K562 (cell line): ENCODE data around the gene CHD2. TPM values are rescaled to one million over a fixed set of nuclear protein-coding genes. Genes with fewer than 3 reads are reported as not detected.

Experiments used
- ATAC-seq: fragments of 200-7000 bp; cut with Tn5 transposase; 3 replicates; pipeline ENCODE4 v1.9.1; 2020; ENCODE audit warnings: moderate library complexity
- BruUV-seq: library from RNA; stranded (reverse); fragments of 400-500 nt; replicated peaks from 2 replicates; lab custom pipeline; 2021; lab: Mats Ljungman, UMichigan
- CTCF ChIA-PET: fragments of 300-600 bp; formaldehyde crosslinking; extraction: SDS; loops from one replicate; lab custom pipeline; 2021; ENCODE audit warnings: low intra/inter-chr PET ratio; lab: Yijun Ruan, JAX
- POLR2A ChIA-PET: fragments of 300-600, 350-650 bp; sonication (Branson Sonifier 250); formaldehyde crosslinking; extraction: SDS; loops from one replicate; lab custom pipeline; 2021; ENCODE audit warnings: antibody characterized with exemption, inconsistent platforms; lab: Yijun Ruan, JAX
- DNase-seq, 4 experiments: peaks; one replicate each; pipeline versions ENCODE4 v3.0.0 to v3.0.0-alpha.2; 2011 to 2018; ENCODE audit warnings: low spot score in 3 of 4, mixed read lengths in 3 of 4; ENCODE audit errors: extremely low read depth in 1 of 4
- FAIRE-seq: peaks from 2 replicates; lab custom pipeline; 2011; peaks lifted over from hg19 to GRCh38; lab: Jason Lieb, UNC
- H2AFZ ChIP-seq: 2 replicates; pipeline ENCODE4 v1.6.0; 2011; ENCODE audit warnings: low read depth, low read length, control low read depth, inconsistent platforms
- H3K27ac ChIP-seq: fragments of 200-600 bp; 3 replicates; pipeline ENCODE4 v1.8.0; 2011; ENCODE audit warnings: low read depth, mild to moderate bottlenecking, control low read depth, inconsistent platforms, low read length, moderate library complexity, mixed read lengths; ENCODE audit errors: extremely low read depth
- H3K27me3 ChIP-seq, 2 experiments: fragments of 300-600 bp in 1 of 2; 2 replicates in 1 of 2; 3 replicates in 1 of 2; pipeline versions ENCODE4 v1.6.0 to v1.8.0; 2011; ENCODE audit warnings: inconsistent platforms in 2 of 2, low read length in 2 of 2, mild to moderate bottlenecking in 1 of 2, mixed read lengths in 1 of 2, moderate library complexity in 1 of 2; ENCODE audit not compliant: control insufficient read depth in 2 of 2, insufficient read depth in 2 of 2
- H3K36me3 ChIP-seq: fragments of 300-600 bp; 3 replicates; pipeline ENCODE4 v1.8.0; 2011; ENCODE audit warnings: mild to moderate bottlenecking, low read length, inconsistent platforms; ENCODE audit not compliant: control insufficient read depth, insufficient read depth
- H3K4me1 ChIP-seq, 2 experiments: fragments of 200-600 bp in 1 of 2; replicated peaks in 1 of 2; 2 replicates in 1 of 2; 3 replicates in 1 of 2; pipeline versions ENCODE4 v1.5.1 to v1.8.0; 2011; ENCODE audit warnings: inconsistent platforms in 2 of 2, low read length in 2 of 2, mild to moderate bottlenecking in 1 of 2, mixed read lengths in 1 of 2, moderate library complexity in 1 of 2; ENCODE audit not compliant: control insufficient read depth in 2 of 2, insufficient read depth in 2 of 2
- H3K4me2 ChIP-seq: 2 replicates; pipeline ENCODE4 v1.6.1; 2011; ENCODE audit warnings: low read length, control low read depth, inconsistent platforms, mixed read lengths; ENCODE audit not compliant: insufficient read depth
- H3K4me3 ChIP-seq: fragments of 200-600 bp; sonication (generic), shearing (Covaris generic); 2 replicates; pipeline ENCODE4 v1.5.1; 2016; ENCODE audit warnings: control low read depth, inconsistent platforms
- H3K79me2 ChIP-seq: fragments of 200-600 bp; 3 replicates; pipeline ENCODE4 v1.8.0; 2011; ENCODE audit warnings: low read length, inconsistent platforms; ENCODE audit not compliant: control insufficient read depth, insufficient read depth
- H3K9ac ChIP-seq, 2 experiments: 2 replicates each; pipeline versions ENCODE4 v1.6.0 to v1.6.1; 2011; ENCODE audit warnings: low read depth in 2 of 2, low read length in 2 of 2, control low read depth in 1 of 2, inconsistent platforms in 1 of 2, mild to moderate bottlenecking in 1 of 2, mixed read lengths in 1 of 2; ENCODE audit not compliant: insufficient read depth in 1 of 2
- H3K9me1 ChIP-seq: one replicate; pipeline ENCODE4 v1.6.0; 2011; ENCODE audit warnings: inconsistent platforms, mild to moderate bottlenecking, low read length, moderate library complexity; ENCODE audit not compliant: control insufficient read depth, insufficient read depth
- H3K9me3 ChIP-seq: replicated peaks from 2 replicates; pipeline ENCODE4 v1.5.1; 2011; ENCODE audit warnings: low read depth, low read length, inconsistent platforms; ENCODE audit not compliant: control insufficient read depth, insufficient read depth
- H4K20me1 ChIP-seq: replicated peaks from 2 replicates; pipeline ENCODE4 v1.6.1; 2011; ENCODE audit warnings: low read length, inconsistent platforms, mixed read lengths; ENCODE audit not compliant: control insufficient read depth, insufficient read depth
- FOXK2 ChIP-seq, 2 experiments: fragments of 450-650 bp; IDR thresholded peaks in 1 of 2; conservative IDR thresholded peaks in 1 of 2; 2 replicates each; pipeline ENCODE4 v1.6.1; 2016; ENCODE audit warnings: low read depth in 2 of 2, mild to moderate bottlenecking in 1 of 2
- GTF2F1 ChIP-seq: IDR thresholded peaks from 2 replicates; pipeline ENCODE4 v1.6.1; 2011; ENCODE audit warnings: low read depth, low read length, improper control_type of control experiment
- HLTF ChIP-seq: fragments of 450-650 bp; IDR thresholded peaks from 2 replicates; pipeline ENCODE4 v1.6.1; 2016
- KLF6 ChIP-seq: fragments of 250-450 bp; sonication (Bioruptor Pico); IDR thresholded peaks from 2 replicates; pipeline ENCODE4 v1.4.0; 2020; ENCODE audit warnings: mild to moderate bottlenecking, moderate library complexity, borderline replicate concordance
- MAZ ChIP-seq, 2 experiments: fragments of 450-650 bp in 1 of 2; sonication (generic) in 1 of 2; formaldehyde crosslinking; IDR thresholded peaks in 1 of 2; conservative IDR thresholded peaks in 1 of 2; 2 replicates each; pipeline versions ENCODE4 v1.4.0 to v1.5.0; 2020; ENCODE audit warnings: mild to moderate bottlenecking in 1 of 2, missing genetic modification reagents in 1 of 2
- MLLT1 ChIP-seq, 2 experiments: fragments of 450-650 bp; IDR thresholded peaks; 2 replicates each; pipeline ENCODE4 v1.6.1; 2016
- NCOR1 ChIP-seq: fragments of 450-650 bp; IDR thresholded peaks from 2 replicates; pipeline ENCODE4 v1.6.1; 2016; ENCODE audit warnings: mild to moderate bottlenecking, moderate library complexity
- ZKSCAN1 ChIP-seq: fragments of 150-350 bp; IDR thresholded peaks from 2 replicates; pipeline ENCODE4 v1.6.1; 2016; ENCODE audit warnings: low read depth, low read length
- ZNF232 ChIP-seq: sonication (generic); formaldehyde crosslinking; IDR thresholded peaks from 2 replicates; pipeline ENCODE4 v1.8.0; 2022; ENCODE audit warnings: mild to moderate bottlenecking, missing genetic modification reagents
- ZNF408 ChIP-seq: fragments of 250-450 bp; sonication (Bioruptor Pico); IDR thresholded peaks from 2 replicates; pipeline ENCODE4 v1.4.0; 2020; ENCODE audit warnings: low read depth, mild to moderate bottlenecking, moderate library complexity
- WGBS: fragments of 100-300 bp; shearing (Covaris generic); methylation state at CpG from one replicate; pipeline ENCODE4 v1.1.6; 2016; ENCODE audit warnings: low coverage, mixed read lengths; ENCODE audit not compliant: insufficient coverage; ENCODE audit errors: missing lambda C conversion rate; 5-methylcytosine and 5-hydroxymethylcytosine counted together
- in situ Hi-C: fragments of 300-500 bp; cut with MboI; formaldehyde crosslinking; loops from 4 replicates; pipeline ENCODE4 v1.15.0; 2018; ENCODE audit warnings: inconsistent platforms, mixed read lengths
- intact Hi-C: fragments of 100-400 bp; cut with micrococcal nuclease; formaldehyde crosslinking; loops from 2 replicates; pipeline ENCODE4 v1.14.2; 2022
- polyA plus RNA-seq, 8 experiments: library from polyadenylated mRNA; depleted of rRNA in 4 of 8; stranded (reverse) in 5 of 8; unstranded in 3 of 8; fragments of >200 nt; fragmentation: Nextera tagmentation in 2 of 8; fragmentation: Illumina TruSeq in 1 of 8; extraction: Ambion mirVana in 2 of 8; extraction: Trizol in 1 of 8; gene quantifications; 2 replicates each; pipeline versions ENCODE4 v1.2.1 to v1.2.3, GENCODE V29; 2011 to 2014; ENCODE audit warnings: inconsistent platforms in 1 of 8, missing spikeins in 1 of 8
- total RNA-seq, 7 experiments: library from RNA; depleted of rRNA in 6 of 7; stranded (reverse); fragments of >200 nt in 6 of 7; fragmentation: Illumina TruSeq in 2 of 7; extraction: Trizol in 2 of 7; gene quantifications; 2 replicates each; pipeline versions ENCODE4 v1.2.1 to v1.2.3, GENCODE V29; 2011 to 2021; ENCODE audit warnings: low replicate concordance in 1 of 7
- TF ChIP-seq, protein P1 (sequence below): fragments of 450-650 bp; IDR thresholded peaks from 2 replicates; pipeline ENCODE4 v1.6.1; 2017; ENCODE audit warnings: antibody characterized with exemption, mild to moderate bottlenecking
- TF ChIP-seq, protein P2 (sequence below), 2 experiments: fragments of 450-650 bp in 1 of 2; IDR thresholded peaks; 2 replicates each; pipeline ENCODE4 v1.6.1; 2011 to 2017; ENCODE audit warnings: low read depth in 2 of 2, antibody characterized with exemption in 1 of 2, borderline replicate concordance in 1 of 2, low read length in 1 of 2, mild to moderate bottlenecking in 1 of 2, mixed read lengths in 1 of 2; ENCODE audit not compliant: control insufficient read depth in 1 of 2

Gene CHD2
- total and polyA plus RNA-seq, 9 of the 15 experiments (the other 6 are each of a cell fraction or from before 2014, with no cell fraction given): 38.9 to 70.8 (median 56.2) TPM

DNA sequence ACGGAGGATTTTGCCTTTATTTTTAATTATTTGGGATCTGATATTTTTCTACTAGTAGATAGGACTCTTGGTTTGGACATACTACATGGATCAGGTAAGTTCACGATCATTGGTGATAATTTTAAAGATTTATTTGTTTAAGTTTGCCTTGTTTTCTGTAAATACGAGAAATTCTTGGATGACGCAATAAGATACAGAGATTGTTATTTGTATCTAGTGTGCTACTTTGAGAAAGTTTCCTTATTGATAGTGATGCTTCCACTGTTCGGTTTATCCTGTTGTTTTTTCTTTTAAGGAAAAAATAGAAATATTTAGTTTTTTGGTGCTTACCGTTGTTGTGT, 577 bp downstream of the CHD2 start:
- H3K79me2 ChIP-seq: peaks cover 99% of the 10 kb centered on the region
- H3K9ac ChIP-seq: peak overlapping the region in 1 of 2 experiments; percentile 98; a peak in 3 of 4 replicates
- H2AFZ ChIP-seq: no peak overlapping the region
- peak overlapping the region; percentile 99 for H3K27ac ChIP-seq
- in situ Hi-C loops (no loop called here), intact Hi-C loops (loop anchor here (1.0 to 2.0 kb wide), 2 partner anchors 18 kb away; no protein-coding TSS in a partner anchor)
- no peak for DNase-seq
- ATAC-seq: no peak; the same call in 2 of the 3 replicates
- no peaks in the 10 kb centered on the region for H3K9me1 ChIP-seq
- WGBS: under 1% methylated on average over 6 of the region's 6 CpGs
- peak overlapping the region; percentile 76 for H3K4me3 ChIP-seq
- ChIA-PET CTCF (no interaction called here), POLR2A (interaction anchor here (0.8 to 8.9 kb wide), 15 partner anchors 9 to 128 kb away, joined by 3 to 109 read pairs (median 6); no protein-coding TSS in a partner anchor)
- H3K36me3 ChIP-seq: peaks cover 63% of the 10 kb centered on the region
- no peaks in the 10 kb centered on the region for H3K9me3 ChIP-seq
- H3K4me2 ChIP-seq: peak overlapping the region; percentile 72; the same call in 1 of the 2 replicates
- no TSS peak for BruUV-seq
- no peaks in the 10 kb centered on the region; the same call in 1 of the 2 replicates for H4K20me1 ChIP-seq
- H3K27me3 ChIP-seq: no peaks in the 10 kb centered on the region
- FAIRE-seq: no peak
- H3K4me1 ChIP-seq: no peaks in the 10 kb centered on the region
- TF ChIP-seq FOXK2 (conservative IDR thresholded peaks at IDR 0.05 in 1 of 2, IDR thresholded peaks at IDR 0.05 in 1 of 2; ENCODE audit: low read depth in 2 of 2) (peak in 1 of 2 experiments; percentile 15; a peak in 1 of 4 replicates), GTF2F1 (no peak), HLTF (peak; percentile 30; the same call in 1 of the 2 replicates), ZNF232 (CRISPR knock-in tag) (no peak), MLLT1 (IDR thresholded peaks at IDR 0.05) (peak in 1 of 2 experiments; percentile 59; a peak in 2 of 4 replicates), KLF6 (CRISPR knock-in tag) (no peak), NCOR1 (no peak), ZKSCAN1 (no peak), MAZ (CRISPR knock-in tag; conservative IDR thresholded peaks at IDR 0.05 in 1 of 2, IDR thresholded peaks at IDR 0.05 in 1 of 2) (no peak), ZNF408 (no peak)
- TF ChIP-seq, protein P1, sequence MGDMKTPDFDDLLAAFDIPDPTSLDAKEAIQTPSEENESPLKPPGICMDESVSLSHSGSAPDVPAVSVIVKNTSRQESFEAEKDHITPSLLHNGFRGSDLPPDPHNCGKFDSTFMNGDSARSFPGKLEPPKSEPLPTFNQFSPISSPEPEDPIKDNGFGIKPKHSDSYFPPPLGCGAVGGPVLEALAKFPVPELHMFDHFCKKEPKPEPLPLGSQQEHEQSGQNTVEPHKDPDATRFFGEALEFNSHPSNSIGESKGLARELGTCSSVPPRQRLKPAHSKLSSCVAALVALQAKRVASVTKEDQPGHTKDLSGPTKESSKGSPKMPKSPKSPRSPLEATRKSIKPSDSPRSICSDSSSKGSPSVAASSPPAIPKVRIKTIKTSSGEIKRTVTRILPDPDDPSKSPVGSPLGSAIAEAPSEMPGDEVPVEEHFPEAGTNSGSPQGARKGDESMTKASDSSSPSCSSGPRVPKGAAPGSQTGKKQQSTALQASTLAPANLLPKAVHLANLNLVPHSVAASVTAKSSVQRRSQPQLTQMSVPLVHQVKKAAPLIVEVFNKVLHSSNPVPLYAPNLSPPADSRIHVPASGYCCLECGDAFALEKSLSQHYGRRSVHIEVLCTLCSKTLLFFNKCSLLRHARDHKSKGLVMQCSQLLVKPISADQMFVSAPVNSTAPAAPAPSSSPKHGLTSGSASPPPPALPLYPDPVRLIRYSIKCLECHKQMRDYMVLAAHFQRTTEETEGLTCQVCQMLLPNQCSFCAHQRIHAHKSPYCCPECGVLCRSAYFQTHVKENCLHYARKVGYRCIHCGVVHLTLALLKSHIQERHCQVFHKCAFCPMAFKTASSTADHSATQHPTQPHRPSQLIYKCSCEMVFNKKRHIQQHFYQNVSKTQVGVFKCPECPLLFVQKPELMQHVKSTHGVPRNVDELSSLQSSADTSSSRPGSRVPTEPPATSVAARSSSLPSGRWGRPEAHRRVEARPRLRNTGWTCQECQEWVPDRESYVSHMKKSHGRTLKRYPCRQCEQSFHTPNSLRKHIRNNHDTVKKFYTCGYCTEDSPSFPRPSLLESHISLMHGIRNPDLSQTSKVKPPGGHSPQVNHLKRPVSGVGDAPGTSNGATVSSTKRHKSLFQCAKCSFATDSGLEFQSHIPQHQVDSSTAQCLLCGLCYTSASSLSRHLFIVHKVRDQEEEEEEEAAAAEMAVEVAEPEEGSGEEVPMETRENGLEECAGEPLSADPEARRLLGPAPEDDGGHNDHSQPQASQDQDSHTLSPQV: 0 out of 2 replicates have a peak, but pooled peaks have one; percentile 23
- TF ChIP-seq, protein P2, sequence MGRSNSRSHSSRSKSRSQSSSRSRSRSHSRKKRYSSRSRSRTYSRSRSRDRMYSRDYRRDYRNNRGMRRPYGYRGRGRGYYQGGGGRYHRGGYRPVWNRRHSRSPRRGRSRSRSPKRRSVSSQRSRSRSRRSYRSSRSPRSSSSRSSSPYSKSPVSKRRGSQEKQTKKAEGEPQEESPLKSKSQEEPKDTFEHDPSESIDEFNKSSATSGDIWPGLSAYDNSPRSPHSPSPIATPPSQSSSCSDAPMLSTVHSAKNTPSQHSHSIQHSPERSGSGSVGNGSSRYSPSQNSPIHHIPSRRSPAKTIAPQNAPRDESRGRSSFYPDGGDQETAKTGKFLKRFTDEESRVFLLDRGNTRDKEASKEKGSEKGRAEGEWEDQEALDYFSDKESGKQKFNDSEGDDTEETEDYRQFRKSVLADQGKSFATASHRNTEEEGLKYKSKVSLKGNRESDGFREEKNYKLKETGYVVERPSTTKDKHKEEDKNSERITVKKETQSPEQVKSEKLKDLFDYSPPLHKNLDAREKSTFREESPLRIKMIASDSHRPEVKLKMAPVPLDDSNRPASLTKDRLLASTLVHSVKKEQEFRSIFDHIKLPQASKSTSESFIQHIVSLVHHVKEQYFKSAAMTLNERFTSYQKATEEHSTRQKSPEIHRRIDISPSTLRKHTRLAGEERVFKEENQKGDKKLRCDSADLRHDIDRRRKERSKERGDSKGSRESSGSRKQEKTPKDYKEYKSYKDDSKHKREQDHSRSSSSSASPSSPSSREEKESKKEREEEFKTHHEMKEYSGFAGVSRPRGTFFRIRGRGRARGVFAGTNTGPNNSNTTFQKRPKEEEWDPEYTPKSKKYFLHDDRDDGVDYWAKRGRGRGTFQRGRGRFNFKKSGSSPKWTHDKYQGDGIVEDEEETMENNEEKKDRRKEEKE (IDR thresholded peaks at IDR 0.05; ENCODE audit: borderline replicate concordance in 1 of 2, control insufficient read depth in 1 of 2, low read depth in 2 of 2, low read length in 1 of 2): no peak
